K562 (cell line): ENCODE measurements around the gene HMOX2. TPM values are rescaled to one million over a fixed set of nuclear protein-coding genes. Genes with fewer than 3 reads are reported as not detected.

Source experiments
- CBFA2T2 ChIP-seq: fragments of 450-650 bp; conservative IDR thresholded peaks from 2 replicates; pipeline ENCODE4 v1.6.1; 2017; ENCODE audit warnings: mild to moderate bottlenecking
- DMBX1 ChIP-seq: fragments of 250-450 bp; sonication (Bioruptor Pico); IDR thresholded peaks from 2 replicates; pipeline ENCODE4 v1.8.0; 2022; ENCODE audit warnings: inconsistent platforms, mild to moderate bottlenecking, moderate library complexity, borderline replicate concordance
- ETV1 ChIP-seq: fragments of 450-650 bp; conservative IDR thresholded peaks from 2 replicates; pipeline ENCODE4 v1.6.1; 2016; ENCODE audit warnings: missing genetic modification characterization, control low read depth, low read depth, missing compliant biosample characterization
- FOXA3 ChIP-seq, 2 experiments: fragments of 450-650 bp in 1 of 2; sonication (generic) in 1 of 2; formaldehyde crosslinking; IDR thresholded peaks in 1 of 2; conservative IDR thresholded peaks in 1 of 2; 2 replicates each; pipeline versions ENCODE4 v1.4.0 to v1.8.0; 2020 to 2022; ENCODE audit warnings: mild to moderate bottlenecking in 2 of 2, missing genetic modification reagents in 1 of 2
- GABPB1 ChIP-seq: sonication (generic); formaldehyde crosslinking; IDR thresholded peaks from 2 replicates; pipeline ENCODE4 v1.8.0; 2022; ENCODE audit warnings: mild to moderate bottlenecking, missing genetic modification reagents
- ILF3 ChIP-seq: fragments of 450-650 bp; IDR thresholded peaks from 2 replicates; pipeline ENCODE4 v1.6.1; 2018; ENCODE audit warnings: antibody characterized with exemption, mild to moderate bottlenecking, moderate library complexity, borderline replicate concordance
- MITF ChIP-seq: IDR thresholded peaks from 2 replicates; pipeline ENCODE4 v1.6.1; 2014; ENCODE audit warnings: antibody characterized with exemption
- OTX1 ChIP-seq: fragments of 450-650 bp; formaldehyde crosslinking; IDR thresholded peaks from 2 replicates; pipeline ENCODE4 v1.4.0; 2022; ENCODE audit warnings: mild to moderate bottlenecking
- POLR2A ChIP-seq: fragments of 450-650 bp; conservative IDR thresholded peaks from 2 replicates; pipeline ENCODE4 v1.6.1; 2016
- PYGO2 ChIP-seq: fragments of 450-650 bp; IDR thresholded peaks from 2 replicates; pipeline ENCODE4 v1.6.1; 2016; ENCODE audit warnings: mild to moderate bottlenecking, missing genetic modification characterization, moderate library complexity, missing compliant biosample characterization
- RFX5 ChIP-seq: IDR thresholded peaks from 2 replicates; pipeline ENCODE4 v1.6.1; 2011; ENCODE audit warnings: low read depth, mild to moderate bottlenecking, improper control_type of control experiment, low read length
- SRSF3 ChIP-seq: fragments of 200-400 bp; formaldehyde crosslinking; IDR thresholded peaks from 2 replicates; pipeline ENCODE4 v1.6.1; 2016; ENCODE audit warnings: mild to moderate bottlenecking, low read length, moderate library complexity; ENCODE audit not compliant: insufficient read depth
- ZFP1 ChIP-seq: fragments of 450-650 bp; formaldehyde crosslinking; IDR thresholded peaks from 2 replicates; pipeline ENCODE4 v1.4.0; 2020; ENCODE audit warnings: mild to moderate bottlenecking, mixed read lengths
- ZNF134 ChIP-seq: fragments of 250-450 bp; sonication (Bioruptor Pico); conservative IDR thresholded peaks from 2 replicates; pipeline ENCODE4 v1.4.0; 2020
- ZNF146 ChIP-seq: IDR thresholded peaks from one replicate; pipeline ENCODE4 v1.6.1; 2018; ENCODE audit warnings: missing compliant biosample characterization; ENCODE audit not compliant: unreplicated experiment
- ZNF197 ChIP-seq: fragments of 200-800 bp; sonication (Bioruptor generic); IDR thresholded peaks from 2 replicates; pipeline ENCODE4 v1.6.1; 2016; ENCODE audit warnings: low read depth, missing genetic modification characterization, missing compliant biosample characterization
- ZNF311 ChIP-seq: fragments of 250-450 bp; sonication (Bioruptor Pico); IDR thresholded peaks from 2 replicates; pipeline ENCODE4 v1.4.0; 2020; ENCODE audit warnings: mild to moderate bottlenecking, moderate library complexity
- ZNF436 ChIP-seq: fragments of 250-450, 450-650 bp; sonication (Bioruptor Pico); formaldehyde crosslinking; IDR thresholded peaks from 2 replicates; pipeline ENCODE4 v1.7.0; 2020; ENCODE audit warnings: mild to moderate bottlenecking
- ZNF518B ChIP-seq: fragments of 250-450 bp; sonication (Bioruptor Pico); IDR thresholded peaks from 2 replicates; pipeline ENCODE4 v1.5.0; 2021; ENCODE audit warnings: mild to moderate bottlenecking, moderate library complexity
- ZNF589 ChIP-seq: fragments of 200-800 bp; sonication (Bioruptor generic); IDR thresholded peaks from 2 replicates; pipeline ENCODE4 v1.6.1; 2016; ENCODE audit warnings: low read depth, missing genetic modification characterization, missing compliant biosample characterization
- ZNF707 ChIP-seq: fragments of 250-450 bp; sonication (Bioruptor Pico); conservative IDR thresholded peaks from 2 replicates; pipeline ENCODE4 v1.8.0; 2022; ENCODE audit warnings: inconsistent platforms, mild to moderate bottlenecking, moderate library complexity
- polyA plus RNA-seq, 8 experiments: library from polyadenylated mRNA; depleted of rRNA in 4 of 8; stranded (reverse) in 5 of 8; unstranded in 3 of 8; fragments of >200 nt; fragmentation: Nextera tagmentation in 2 of 8; fragmentation: Illumina TruSeq in 1 of 8; extraction: Ambion mirVana in 2 of 8; extraction: Trizol in 1 of 8; gene quantifications; 2 replicates each; pipeline versions ENCODE4 v1.2.1 to v1.2.3, GENCODE V29; 2011 to 2014; ENCODE audit warnings: inconsistent platforms in 1 of 8, missing spikeins in 1 of 8
- total RNA-seq, 7 experiments: library from RNA; depleted of rRNA in 6 of 7; stranded (reverse); fragments of >200 nt in 6 of 7; fragmentation: Illumina TruSeq in 2 of 7; extraction: Trizol in 2 of 7; gene quantifications; 2 replicates each; pipeline versions ENCODE4 v1.2.1 to v1.2.3, GENCODE V29; 2011 to 2021; ENCODE audit warnings: low replicate concordance in 1 of 7
- TF ChIP-seq, protein P1 (sequence below): sonication (generic); formaldehyde crosslinking; IDR thresholded peaks from 2 replicates; pipeline ENCODE4 v1.9.0; 2022; ENCODE audit warnings: mild to moderate bottlenecking, missing genetic modification reagents
- TF ChIP-seq, protein P2 (sequence below): fragments of 450-650 bp; IDR thresholded peaks from 2 replicates; pipeline ENCODE4 v1.6.1; 2017; ENCODE audit warnings: mild to moderate bottlenecking, moderate library complexity

The HMOX2 gene
- total and polyA plus RNA-seq, 9 of the 15 experiments (the other 6 are each of a cell fraction or from before 2014, with no cell fraction given) = 26.8 to 87.4 (median 57.4) TPM

DNA sequence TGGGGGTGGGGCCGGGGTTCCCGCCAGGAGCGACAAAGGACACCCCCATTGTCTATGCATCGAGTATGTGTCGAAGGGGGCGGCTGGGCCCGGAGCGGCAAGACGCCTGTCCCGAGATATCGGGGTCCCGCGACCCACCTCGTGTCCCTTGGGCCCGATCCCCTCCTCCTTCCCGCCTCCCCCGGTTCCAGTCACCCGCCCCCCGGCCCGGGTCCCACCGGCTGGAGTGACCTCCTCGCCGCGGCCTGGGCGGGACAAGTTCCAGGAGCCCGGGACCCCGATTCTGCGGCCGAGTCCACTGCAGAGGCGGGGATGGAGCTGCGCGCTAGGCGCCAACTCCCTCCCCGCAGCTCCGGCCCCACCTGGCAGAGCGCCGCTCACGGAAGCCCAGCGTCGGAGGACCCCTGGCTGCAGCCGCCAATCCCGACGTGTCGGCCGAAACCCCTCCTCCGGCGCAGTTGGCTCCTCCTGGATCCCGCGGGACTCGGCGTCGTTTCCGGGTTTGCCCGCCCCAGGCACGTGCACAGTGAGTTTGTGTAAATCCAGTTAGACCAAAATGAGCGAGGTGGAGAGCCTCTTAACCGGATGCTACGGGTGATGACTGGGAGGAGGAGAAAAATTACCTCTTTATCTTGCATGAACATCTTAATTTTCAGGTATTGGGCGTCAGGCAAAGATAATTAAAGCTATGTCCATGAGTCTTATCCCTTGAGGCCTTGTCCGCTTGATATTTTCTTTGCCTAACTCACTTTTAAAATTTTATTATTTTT lies 1.8 kb upstream of the HMOX2 start, which contains the start of gene NMRAL1 (continued):
- TF ChIP-seq ZNF134 (CRISPR knock-in tag) = no peak
- TF ChIP-seq PYGO2 (tag) = no peak
- TF ChIP-seq ZNF197 (CRISPR knock-in tag) = no peak
- TF ChIP-seq ZNF311 = no peak
- no peak for TF ChIP-seq ZNF707
- TF ChIP-seq OTX1 = no peak
- no peak for TF ChIP-seq SRSF3
- TF ChIP-seq GABPB1 (CRISPR knock-in tag) = peak; percentile 77
- TF ChIP-seq DMBX1 (CRISPR knock-in tag) = no peak
- TF ChIP-seq, protein P1, sequence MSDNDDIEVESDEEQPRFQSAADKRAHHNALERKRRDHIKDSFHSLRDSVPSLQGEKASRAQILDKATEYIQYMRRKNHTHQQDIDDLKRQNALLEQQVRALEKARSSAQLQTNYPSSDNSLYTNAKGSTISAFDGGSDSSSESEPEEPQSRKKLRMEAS (CRISPR knock-in tag) = peak; percentile 88
- no peak for TF ChIP-seq FOXA3 (CRISPR knock-in tag; conservative IDR thresholded peaks at IDR 0.05 in 1 of 2, IDR thresholded peaks at IDR 0.05 in 1 of 2)
- TF ChIP-seq, protein P2, sequence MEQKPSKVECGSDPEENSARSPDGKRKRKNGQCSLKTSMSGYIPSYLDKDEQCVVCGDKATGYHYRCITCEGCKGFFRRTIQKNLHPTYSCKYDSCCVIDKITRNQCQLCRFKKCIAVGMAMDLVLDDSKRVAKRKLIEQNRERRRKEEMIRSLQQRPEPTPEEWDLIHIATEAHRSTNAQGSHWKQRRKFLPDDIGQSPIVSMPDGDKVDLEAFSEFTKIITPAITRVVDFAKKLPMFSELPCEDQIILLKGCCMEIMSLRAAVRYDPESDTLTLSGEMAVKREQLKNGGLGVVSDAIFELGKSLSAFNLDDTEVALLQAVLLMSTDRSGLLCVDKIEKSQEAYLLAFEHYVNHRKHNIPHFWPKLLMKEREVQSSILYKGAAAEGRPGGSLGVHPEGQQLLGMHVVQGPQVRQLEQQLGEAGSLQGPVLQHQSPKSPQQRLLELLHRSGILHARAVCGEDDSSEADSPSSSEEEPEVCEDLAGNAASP = no peak
- TF ChIP-seq ZFP1 (CRISPR knock-in tag) = no peak
- no peak for TF ChIP-seq ZNF436 (CRISPR knock-in tag)
- TF ChIP-seq ILF3 = no peak
- peak; percentile 93 for TF ChIP-seq ETV1 (tag)
- no peak for TF ChIP-seq RFX5
- 0 out of 2 replicates have a peak, but pooled peaks have one; percentile 9 for TF ChIP-seq CBFA2T2
- no peak for TF ChIP-seq ZNF518B (CRISPR knock-in tag)
- no peak; the same call in 1 of the 2 replicates for TF ChIP-seq ZNF589 (CRISPR knock-in tag)
- TF ChIP-seq POLR2A = peak; percentile 91
- no peak for TF ChIP-seq ZNF146 (CRISPR knock-in tag)
- TF ChIP-seq MITF = peak; percentile 67; the same call in 1 of the 2 replicates
